ENCODE results near the gene TBX15.

- TF ChIP-seq CTCF (IDR thresholded peaks at IDR 0.05; ENCODE audit: low read depth, low read length, poor library complexity, severe bottlenecking) (no peak), EZH2phosphoT487 (IDR thresholded peaks at IDR 0.05; ENCODE audit: borderline replicate concordance, low read length) (no peak)
Measured at GRCh38 chr1:118973032-118973431, 15.1 kb downstream of the TBX15 start.
